Left kidney (tissue), 2 donors: ENCODE measurements around the gene SAMD11. TPM values are rescaled to one million over a fixed set of nuclear protein-coding genes. Genes with fewer than 3 reads are reported as not detected.

Experiments
- DNase-seq: peaks from one replicate; pipeline ENCODE4 v3.0.0-alpha.2; 2013
- polyA plus RNA-seq: library from polyadenylated mRNA; unstranded; fragments of 120-200 nt; gene quantifications from one replicate; pipeline ENCODE4 v1.2.1, GENCODE V29; 2013; ENCODE audit not compliant: insufficient read length

SAMD11 gene
- polyA plus RNA-seq, 1 donor: 45.7 TPM

- DNase-seq: no peak
Observed at GRCh38 chr1:993379-993995, 69.8 kb downstream of the SAMD11 start.

Other genes with a start within 250 kb of the SAMD11 start
- gene OR4F16, start 237.3 kb upstream of the SAMD11 start, polyA plus RNA-seq: not detected
- 56.4 TPM for gene NOC2L, start 35.3 kb downstream of the SAMD11 start, polyA plus RNA-seq
- gene KLHL17, start 36.7 kb downstream of the SAMD11 start, polyA plus RNA-seq: 9.0 TPM
- gene PLEKHN1, start 42.6 kb downstream of the SAMD11 start, polyA plus RNA-seq: 0.20 TPM
- gene PERM1, start 58.2 kb downstream of the SAMD11 start, polyA plus RNA-seq: 0.12 TPM
- 13.8 TPM for gene HES4, start 76.2 kb downstream of the SAMD11 start, polyA plus RNA-seq
- 9.4 TPM for gene ISG15, start 89.6 kb downstream of the SAMD11 start, polyA plus RNA-seq
- gene AGRN, start 96.2 kb downstream of the SAMD11 start, polyA plus RNA-seq: 223 TPM
- gene RNF223, start 150.4 kb downstream of the SAMD11 start, polyA plus RNA-seq: 0.32 TPM
- gene C1orf159, start 192.2 kb downstream of the SAMD11 start, polyA plus RNA-seq: 9.4 TPM
- 0.98 TPM for gene TTLL10, start 250.0 kb downstream of the SAMD11 start, polyA plus RNA-seq